ENCODE data around the gene SLC6A17.

DNA sequence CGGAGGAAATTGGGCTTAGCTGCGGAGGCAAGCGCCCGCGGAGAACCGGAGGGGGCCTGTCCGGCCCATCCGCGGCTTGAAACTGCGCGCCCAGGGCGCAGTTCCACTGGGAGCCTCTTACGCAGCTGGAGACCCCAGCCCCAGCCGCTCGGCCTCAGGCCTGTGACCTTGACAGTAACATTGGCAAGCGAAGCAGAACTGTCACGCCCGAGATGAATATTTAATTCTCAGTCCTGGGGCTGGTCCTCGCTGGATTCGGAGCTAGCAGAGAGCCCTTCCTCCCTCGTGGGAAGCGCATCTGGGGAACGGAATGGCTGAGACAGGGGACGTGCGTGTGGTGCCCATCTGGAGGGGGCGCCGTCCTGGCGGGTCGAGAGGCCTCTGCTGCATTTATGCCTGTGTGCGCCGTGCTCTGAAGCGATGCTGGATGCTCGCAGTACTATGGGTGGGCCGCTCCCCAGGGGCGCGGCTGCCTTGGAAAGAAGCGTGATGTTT lies 928 bp downstream of the SLC6A17 start:
- TF ChIP-seq EZH2 (IDR thresholded peaks at IDR 0.05) (no peak), POLR2AphosphoS5 (IDR thresholded peaks at IDR 0.05; ENCODE audit: borderline replicate concordance, low read depth, low read length) (no peak)

Data from SK-N-MC (cell line).